GM12878 (cell line): ENCODE data around the gene PHAF1. TPM values are rescaled to one million over a fixed set of nuclear protein-coding genes. Genes with fewer than 3 reads are reported as not detected.

Experiments
- CBX5 ChIP-seq: sonication (generic); IDR thresholded peaks from 2 replicates; pipeline ENCODE4 v1.6.1; 2016; ENCODE audit warnings: low read depth, moderate library complexity, mild to moderate bottlenecking, inconsistent platforms
- MTA2 ChIP-seq: fragments of 450-650 bp; IDR thresholded peaks from 2 replicates; pipeline ENCODE4 v1.6.1; 2016; ENCODE audit warnings: low read depth, mild to moderate bottlenecking, moderate library complexity
- NR2C1 ChIP-seq: fragments of 450-650 bp; IDR thresholded peaks from 2 replicates; pipeline ENCODE4 v1.6.1; 2017; ENCODE audit warnings: antibody characterized with exemption, mild to moderate bottlenecking, moderate library complexity
- polyA plus RNA-seq, 11 experiments: library from polyadenylated mRNA; depleted of rRNA in 4 of 11; unstranded in 6 of 11; stranded (reverse) in 5 of 11; fragments of >200 nt; fragmentation: Nextera tagmentation in 4 of 11; fragmentation: Illumina TruSeq in 1 of 11; extraction: Ambion mirVana in 4 of 11; extraction: Trizol in 1 of 11; gene quantifications; 1 replicate in 1 of 11; 2 replicates in 10 of 11; pipeline versions ENCODE4 v1.2.1 to v1.2.3, GENCODE V29; 2011 to 2016; ENCODE audit warnings: inconsistent platforms in 2 of 11, missing spikeins in 2 of 11, low read depth in 1 of 11
- total RNA-seq, 4 experiments: library from RNA; depleted of rRNA in 3 of 4; stranded (reverse); fragments of >200 nt in 3 of 4; fragmentation: Illumina TruSeq in 1 of 4; extraction: Trizol in 1 of 4; gene quantifications; 2 replicates each; pipeline versions ENCODE4 v1.2.1 to v1.2.3, GENCODE V29; 2013 to 2021
- TF ChIP-seq, protein P1 (sequence below): fragments of 450-650 bp; IDR thresholded peaks from 2 replicates; pipeline ENCODE4 v1.6.1; 2017; ENCODE audit warnings: antibody characterized with exemption, mild to moderate bottlenecking, moderate library complexity
- TF ChIP-seq, protein P2 (sequence below): fragments of 450-650 bp; IDR thresholded peaks from 2 replicates; pipeline ENCODE4 v1.6.1; 2018; ENCODE audit warnings: borderline replicate concordance, mild to moderate bottlenecking; ENCODE audit not compliant: partially characterized antibody
- TF ChIP-seq, protein P3 (sequence below): fragments of 450-650 bp; IDR thresholded peaks from 2 replicates; pipeline ENCODE4 v1.6.1; 2017; ENCODE audit warnings: mild to moderate bottlenecking, moderate library complexity

The PHAF1 gene
- total and polyA plus RNA-seq, 10 of the 15 experiments (the other 5 are each of a cell fraction or from before 2014, with no cell fraction given): 4.5 to 20.9 (median 14.9) TPM

DNA sequence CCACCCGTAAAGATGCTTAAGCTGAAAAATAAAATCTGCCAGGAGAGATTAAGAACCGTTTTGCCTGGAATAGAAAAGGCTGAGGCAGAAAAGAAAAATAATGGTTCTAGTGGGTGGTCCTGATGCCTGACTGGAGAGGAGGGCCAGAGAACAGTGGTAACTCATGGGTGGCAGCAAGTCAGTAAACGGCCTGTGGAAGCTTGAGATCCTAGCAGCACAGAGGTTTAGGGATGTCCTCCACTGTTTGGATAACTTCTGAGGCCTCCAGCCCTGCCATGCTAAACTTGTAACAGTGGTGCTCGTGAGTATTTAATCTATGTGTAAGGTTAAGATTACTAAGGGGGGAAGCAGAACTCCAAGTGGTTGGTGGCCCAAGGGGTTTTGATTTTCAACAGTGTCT, 21.2 kb upstream of the PHAF1 start (continued):
- TF ChIP-seq, protein P1, sequence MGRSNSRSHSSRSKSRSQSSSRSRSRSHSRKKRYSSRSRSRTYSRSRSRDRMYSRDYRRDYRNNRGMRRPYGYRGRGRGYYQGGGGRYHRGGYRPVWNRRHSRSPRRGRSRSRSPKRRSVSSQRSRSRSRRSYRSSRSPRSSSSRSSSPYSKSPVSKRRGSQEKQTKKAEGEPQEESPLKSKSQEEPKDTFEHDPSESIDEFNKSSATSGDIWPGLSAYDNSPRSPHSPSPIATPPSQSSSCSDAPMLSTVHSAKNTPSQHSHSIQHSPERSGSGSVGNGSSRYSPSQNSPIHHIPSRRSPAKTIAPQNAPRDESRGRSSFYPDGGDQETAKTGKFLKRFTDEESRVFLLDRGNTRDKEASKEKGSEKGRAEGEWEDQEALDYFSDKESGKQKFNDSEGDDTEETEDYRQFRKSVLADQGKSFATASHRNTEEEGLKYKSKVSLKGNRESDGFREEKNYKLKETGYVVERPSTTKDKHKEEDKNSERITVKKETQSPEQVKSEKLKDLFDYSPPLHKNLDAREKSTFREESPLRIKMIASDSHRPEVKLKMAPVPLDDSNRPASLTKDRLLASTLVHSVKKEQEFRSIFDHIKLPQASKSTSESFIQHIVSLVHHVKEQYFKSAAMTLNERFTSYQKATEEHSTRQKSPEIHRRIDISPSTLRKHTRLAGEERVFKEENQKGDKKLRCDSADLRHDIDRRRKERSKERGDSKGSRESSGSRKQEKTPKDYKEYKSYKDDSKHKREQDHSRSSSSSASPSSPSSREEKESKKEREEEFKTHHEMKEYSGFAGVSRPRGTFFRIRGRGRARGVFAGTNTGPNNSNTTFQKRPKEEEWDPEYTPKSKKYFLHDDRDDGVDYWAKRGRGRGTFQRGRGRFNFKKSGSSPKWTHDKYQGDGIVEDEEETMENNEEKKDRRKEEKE: no peak
- TF ChIP-seq CBX5 (no peak), MTA2 (no peak), NR2C1 (no peak)
- TF ChIP-seq, protein P2, sequence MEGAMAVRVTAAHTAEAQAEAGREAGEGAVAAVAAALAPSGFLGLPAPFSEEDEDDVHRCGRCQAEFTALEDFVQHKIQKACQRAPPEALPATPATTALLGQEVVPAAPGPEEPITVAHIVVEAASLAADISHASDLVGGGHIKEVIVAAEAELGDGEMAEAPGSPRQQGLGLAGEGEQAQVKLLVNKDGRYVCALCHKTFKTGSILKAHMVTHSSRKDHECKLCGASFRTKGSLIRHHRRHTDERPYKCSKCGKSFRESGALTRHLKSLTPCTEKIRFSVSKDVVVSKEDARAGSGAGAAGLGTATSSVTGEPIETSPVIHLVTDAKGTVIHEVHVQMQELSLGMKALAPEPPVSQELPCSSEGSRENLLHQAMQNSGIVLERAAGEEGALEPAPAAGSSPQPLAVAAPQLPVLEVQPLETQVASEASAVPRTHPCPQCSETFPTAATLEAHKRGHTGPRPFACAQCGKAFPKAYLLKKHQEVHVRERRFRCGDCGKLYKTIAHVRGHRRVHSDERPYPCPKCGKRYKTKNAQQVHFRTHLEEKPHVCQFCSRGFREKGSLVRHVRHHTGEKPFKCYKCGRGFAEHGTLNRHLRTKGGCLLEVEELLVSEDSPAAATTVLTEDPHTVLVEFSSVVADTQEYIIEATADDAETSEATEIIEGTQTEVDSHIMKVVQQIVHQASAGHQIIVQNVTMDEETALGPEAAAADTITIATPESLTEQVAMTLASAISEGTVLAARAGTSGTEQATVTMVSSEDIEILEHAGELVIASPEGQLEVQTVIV: no peak
- TF ChIP-seq, protein P3, sequence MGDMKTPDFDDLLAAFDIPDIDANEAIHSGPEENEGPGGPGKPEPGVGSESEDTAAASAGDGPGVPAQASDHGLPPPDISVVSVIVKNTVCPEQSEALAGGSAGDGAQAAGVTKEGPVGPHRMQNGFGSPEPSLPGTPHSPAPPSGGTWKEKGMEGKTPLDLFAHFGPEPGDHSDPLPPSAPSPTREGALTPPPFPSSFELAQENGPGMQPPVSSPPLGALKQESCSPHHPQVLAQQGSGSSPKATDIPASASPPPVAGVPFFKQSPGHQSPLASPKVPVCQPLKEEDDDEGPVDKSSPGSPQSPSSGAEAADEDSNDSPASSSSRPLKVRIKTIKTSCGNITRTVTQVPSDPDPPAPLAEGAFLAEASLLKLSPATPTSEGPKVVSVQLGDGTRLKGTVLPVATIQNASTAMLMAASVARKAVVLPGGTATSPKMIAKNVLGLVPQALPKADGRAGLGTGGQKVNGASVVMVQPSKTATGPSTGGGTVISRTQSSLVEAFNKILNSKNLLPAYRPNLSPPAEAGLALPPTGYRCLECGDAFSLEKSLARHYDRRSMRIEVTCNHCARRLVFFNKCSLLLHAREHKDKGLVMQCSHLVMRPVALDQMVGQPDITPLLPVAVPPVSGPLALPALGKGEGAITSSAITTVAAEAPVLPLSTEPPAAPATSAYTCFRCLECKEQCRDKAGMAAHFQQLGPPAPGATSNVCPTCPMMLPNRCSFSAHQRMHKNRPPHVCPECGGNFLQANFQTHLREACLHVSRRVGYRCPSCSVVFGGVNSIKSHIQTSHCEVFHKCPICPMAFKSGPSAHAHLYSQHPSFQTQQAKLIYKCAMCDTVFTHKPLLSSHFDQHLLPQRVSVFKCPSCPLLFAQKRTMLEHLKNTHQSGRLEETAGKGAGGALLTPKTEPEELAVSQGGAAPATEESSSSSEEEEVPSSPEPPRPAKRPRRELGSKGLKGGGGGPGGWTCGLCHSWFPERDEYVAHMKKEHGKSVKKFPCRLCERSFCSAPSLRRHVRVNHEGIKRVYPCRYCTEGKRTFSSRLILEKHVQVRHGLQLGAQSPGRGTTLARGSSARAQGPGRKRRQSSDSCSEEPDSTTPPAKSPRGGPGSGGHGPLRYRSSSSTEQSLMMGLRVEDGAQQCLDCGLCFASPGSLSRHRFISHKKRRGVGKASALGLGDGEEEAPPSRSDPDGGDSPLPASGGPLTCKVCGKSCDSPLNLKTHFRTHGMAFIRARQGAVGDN: no peak
